AG09309 (cell line): Measurements from ENCODE around the gene SLC2A3.
"Not testable (repeated sequence)": the region's sequence is repeated elsewhere in the genome, so short reads cannot be mapped to it uniquely, and the experiment has no call there.

Experiments used
- DNase-seq: peaks from one replicate; pipeline ENCODE4 v3.0.0-alpha.2; 2010; ENCODE audit warnings: low read depth
- H3K4me3 ChIP-seq: 2 replicates; pipeline ENCODE4 v1.5.1; 2011; ENCODE audit warnings: mild to moderate bottlenecking, low read depth, low read length, moderate library complexity; ENCODE audit not compliant: control insufficient read depth
- TF ChIP-seq, protein P1 (sequence below): IDR thresholded peaks from 2 replicates; pipeline ENCODE4 v1.5.1; 2011; ENCODE audit warnings: mild to moderate bottlenecking, low read depth, low read length, inconsistent platforms; ENCODE audit not compliant: insufficient read depth, control insufficient read depth; ENCODE audit errors: missing control alignments

The SLC2A3 gene

DNA sequence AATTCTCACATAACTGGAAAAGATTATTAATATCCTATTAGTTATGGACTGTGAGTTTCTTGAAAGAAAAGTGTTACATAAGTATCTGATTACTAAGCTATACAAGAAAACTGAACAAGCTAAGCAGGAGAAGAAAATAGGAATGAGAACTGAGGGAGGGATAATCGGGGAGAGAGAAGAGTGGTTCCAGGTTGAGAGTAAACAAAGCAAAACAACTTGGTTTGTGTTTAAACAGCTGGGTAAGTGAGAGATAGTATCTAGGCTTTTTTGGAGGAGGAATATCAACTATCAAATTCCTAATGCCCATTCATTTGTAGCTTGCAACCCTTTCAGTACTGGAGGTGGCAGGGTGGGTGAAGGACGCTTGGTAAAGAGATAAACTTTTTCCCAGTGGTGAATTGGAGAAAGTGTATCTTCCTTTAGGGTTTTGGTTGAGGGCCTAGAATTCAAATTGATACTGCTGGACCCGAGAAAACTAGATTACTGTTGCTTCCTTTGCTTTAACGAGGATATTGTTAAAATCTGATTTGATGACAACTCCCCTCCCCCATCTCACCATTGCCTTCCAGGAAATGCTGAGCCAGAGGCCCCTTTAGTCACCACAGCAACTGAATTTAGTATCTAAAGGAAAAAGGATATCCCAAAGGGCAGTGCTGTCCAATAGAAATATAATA, 2.0 kb upstream of the SLC2A3 start:
- DNase-seq: no peak
- H3K4me3 ChIP-seq: no peak overlapping the region
- TF ChIP-seq, protein P1, sequence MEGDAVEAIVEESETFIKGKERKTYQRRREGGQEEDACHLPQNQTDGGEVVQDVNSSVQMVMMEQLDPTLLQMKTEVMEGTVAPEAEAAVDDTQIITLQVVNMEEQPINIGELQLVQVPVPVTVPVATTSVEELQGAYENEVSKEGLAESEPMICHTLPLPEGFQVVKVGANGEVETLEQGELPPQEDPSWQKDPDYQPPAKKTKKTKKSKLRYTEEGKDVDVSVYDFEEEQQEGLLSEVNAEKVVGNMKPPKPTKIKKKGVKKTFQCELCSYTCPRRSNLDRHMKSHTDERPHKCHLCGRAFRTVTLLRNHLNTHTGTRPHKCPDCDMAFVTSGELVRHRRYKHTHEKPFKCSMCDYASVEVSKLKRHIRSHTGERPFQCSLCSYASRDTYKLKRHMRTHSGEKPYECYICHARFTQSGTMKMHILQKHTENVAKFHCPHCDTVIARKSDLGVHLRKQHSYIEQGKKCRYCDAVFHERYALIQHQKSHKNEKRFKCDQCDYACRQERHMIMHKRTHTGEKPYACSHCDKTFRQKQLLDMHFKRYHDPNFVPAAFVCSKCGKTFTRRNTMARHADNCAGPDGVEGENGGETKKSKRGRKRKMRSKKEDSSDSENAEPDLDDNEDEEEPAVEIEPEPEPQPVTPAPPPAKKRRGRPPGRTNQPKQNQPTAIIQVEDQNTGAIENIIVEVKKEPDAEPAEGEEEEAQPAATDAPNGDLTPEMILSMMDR: peak; percentile 20

DNA sequence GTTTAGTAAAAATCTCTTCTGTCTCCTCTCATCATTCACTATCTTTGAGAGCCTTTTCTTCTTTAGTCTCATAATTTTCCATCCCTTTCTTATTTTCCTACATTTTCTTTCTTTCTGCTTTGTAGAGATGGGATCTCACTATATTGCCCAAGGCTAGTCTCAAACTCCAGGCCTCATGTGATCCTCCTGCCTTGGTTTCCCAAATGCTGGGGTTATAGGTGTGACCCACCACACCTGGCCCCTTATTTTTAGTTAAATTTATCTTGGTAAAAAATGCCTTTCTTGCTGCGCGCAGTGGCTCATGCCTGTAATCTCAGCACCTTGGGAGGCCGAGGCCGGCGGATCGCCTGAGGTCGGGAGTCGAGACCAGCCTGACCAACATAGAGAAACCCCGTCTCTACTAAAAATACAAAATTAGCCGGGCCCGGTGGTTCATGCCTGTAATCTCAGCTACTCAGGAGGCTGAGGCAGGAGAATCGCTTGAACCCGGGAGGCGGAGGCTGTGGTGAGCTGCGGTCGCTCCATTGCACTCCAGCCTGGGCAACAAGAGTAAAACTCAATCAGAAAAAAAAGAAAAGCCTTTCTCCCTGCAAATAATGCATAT, 996 bp downstream of the SLC2A3 start:
- TF ChIP-seq, protein P1: no peak
- peak overlapping the region; percentile 57 for H3K4me3 ChIP-seq
- DNase-seq: no peak

DNA sequence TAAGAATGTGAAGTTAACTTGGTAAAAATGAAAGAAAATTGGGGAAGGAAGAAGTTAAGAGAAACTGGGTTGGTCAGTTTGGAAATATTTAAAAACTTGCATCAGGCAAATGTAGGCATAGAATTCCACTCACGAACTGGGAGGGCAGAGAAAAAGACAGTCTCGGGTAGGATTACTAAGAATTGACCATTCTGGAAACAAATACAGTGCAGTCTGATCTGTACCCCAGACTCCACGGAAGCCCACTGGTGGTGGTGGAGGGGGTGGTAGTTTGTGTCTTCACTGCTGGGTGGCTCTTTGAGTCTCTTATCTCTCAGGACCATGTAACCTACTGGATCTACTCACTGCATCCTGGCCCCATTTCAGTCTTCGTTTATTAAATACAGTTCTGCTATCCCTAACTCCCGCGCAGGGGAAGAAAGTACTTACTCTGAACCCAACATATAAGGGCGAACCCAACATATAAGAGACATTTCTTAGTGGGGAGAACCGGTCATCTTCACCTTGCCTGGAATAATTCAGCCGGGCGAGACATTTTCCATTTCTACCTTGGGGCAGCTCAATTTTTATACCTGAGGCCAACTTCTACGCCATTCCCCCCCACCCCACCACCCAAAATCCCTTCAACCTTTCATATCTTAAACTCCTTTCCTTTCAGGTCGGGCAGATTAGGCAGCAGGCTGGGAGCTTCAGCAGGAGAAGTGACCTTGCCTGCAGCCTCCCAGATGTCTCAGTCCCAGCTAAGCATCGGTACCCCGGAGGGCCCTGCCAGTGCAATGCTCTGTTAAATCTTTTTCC, 1.7 kb downstream of the SLC2A3 start:
- no peak for DNase-seq
- TF ChIP-seq, protein P1: no peak
- H3K4me3 ChIP-seq: peak overlapping the region; percentile 57

DNA sequence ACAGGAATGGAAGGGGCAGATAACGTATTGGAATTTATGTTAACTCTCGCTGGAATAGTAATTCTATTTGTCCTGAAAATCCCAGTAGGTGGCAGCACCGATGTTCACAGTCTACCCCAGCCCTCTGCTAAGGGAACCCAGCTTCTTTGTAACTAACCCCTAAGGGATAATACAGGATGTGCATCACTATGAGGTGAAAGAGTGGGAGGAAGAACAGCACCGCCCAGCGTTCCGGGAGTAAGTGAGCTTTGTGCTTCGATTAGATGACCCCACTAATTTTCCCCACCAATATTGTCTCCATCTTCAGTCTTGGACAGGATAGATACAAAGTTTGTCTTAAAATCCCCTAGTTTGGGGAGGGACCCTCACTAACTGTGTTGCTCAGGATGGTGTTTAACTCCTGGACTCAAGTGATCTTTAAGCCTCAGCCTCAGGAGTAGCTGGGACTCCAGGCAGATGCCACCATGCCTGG, 2.7 kb downstream of the SLC2A3 start:
- TF ChIP-seq, protein P1: peak; percentile 71
- H3K4me3 ChIP-seq: peak overlapping the region; percentile 57
- peak; percentile 90 for DNase-seq

DNA sequence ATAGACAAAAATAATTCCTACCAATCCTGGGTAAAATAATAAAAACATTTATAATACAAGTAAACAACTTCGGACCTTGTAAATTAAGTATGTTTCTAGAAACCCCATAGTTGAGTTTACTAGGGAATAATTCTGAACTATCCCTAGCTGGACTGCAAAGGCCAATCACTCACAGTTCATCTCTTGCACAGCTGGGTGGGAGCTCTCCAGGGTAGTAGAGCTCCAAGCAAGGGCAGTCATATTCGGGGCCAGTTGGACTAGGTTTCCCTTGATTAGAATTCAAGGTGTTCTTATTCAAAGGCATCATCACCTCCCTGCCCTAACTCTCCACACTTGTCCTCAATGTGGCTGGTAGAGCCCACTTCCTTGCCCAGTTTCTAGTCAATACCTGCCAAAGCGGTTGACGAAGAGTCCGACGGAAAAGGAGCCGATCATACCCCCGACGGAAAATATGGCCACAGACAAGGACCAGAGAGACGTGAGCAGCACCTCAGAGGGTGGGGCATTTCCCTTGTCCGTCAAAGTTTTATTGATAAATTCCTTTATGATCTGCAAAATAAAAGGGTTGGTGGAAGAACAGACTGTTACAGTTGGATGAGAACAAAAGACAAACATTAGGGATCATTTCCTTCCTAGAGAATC, 3.3 kb downstream of the SLC2A3 start:
- not testable (repeated sequence) for H3K4me3 ChIP-seq

DNA sequence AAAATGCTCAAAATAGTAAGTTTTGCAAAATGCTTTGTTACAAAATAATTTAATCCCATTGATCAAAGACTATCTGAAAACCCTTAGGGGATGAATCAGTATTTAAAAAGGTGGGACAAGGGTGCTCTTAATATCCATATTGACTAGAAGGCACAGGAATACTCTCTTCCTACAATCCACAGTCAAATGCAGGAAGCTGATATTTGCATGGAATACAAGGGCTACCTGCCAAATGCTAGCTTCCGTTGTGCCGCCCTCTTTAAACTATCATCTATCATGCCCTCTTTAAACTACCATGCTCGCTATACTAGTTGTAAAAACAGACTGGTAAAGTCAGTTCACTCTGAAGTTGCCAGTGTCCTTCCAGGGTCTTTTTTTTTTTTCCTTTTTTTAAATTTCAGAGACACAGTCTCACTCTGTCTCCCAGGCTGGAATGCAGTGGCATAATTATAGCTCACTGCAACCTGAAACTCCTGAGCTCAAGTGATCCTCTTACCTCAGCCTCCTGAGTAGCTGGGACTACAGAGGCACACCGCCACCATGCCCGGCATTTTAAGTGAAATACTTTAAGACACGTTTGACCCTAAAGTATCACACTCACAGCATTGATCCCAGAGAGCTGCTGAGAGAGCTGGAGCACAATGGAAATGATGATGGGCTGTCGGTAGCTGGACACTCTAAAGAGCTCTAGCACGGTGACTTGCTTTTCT, 6.7 kb downstream of the SLC2A3 start:
- no peak overlapping the region for H3K4me3 ChIP-seq
- no peak for DNase-seq
- TF ChIP-seq, protein P1: no peak

More for the DNA sequence above, 3.3 kb downstream of the SLC2A3 start:
- not testable (repeated sequence) for DNase-seq
